Osteocyte (in vitro differentiated cells): ENCODE data around the gene MXI1. TPM values are rescaled to one million over a fixed set of nuclear protein-coding genes. Genes with fewer than 3 reads are reported as not detected.
A peak's percentile ranks its signal among the peaks of the same experiment; 100 is the strongest.

Experiments used
- DNase-seq: peaks from one replicate; pipeline ENCODE4 v3.0.0; 2021; ENCODE audit warnings: mixed read lengths; ENCODE audit not compliant: unreplicated experiment; ENCODE audit errors: extremely low spot score
- H3K27ac Mint-ChIP-seq: one replicate; pipeline ENCODE4 v1.8.0; 2021; ENCODE audit warnings: mild to moderate bottlenecking, mixed read lengths; ENCODE audit not compliant: unreplicated experiment
- H3K27me3 Mint-ChIP-seq: one replicate; pipeline ENCODE4 v1.8.0; 2021; ENCODE audit warnings: mixed read lengths; ENCODE audit not compliant: unreplicated experiment
- H3K36me3 Mint-ChIP-seq: one replicate; pipeline ENCODE4 v1.8.0; 2021; ENCODE audit warnings: mixed read lengths; ENCODE audit not compliant: unreplicated experiment
- H3K4me1 Mint-ChIP-seq: one replicate; pipeline ENCODE4 v1.8.0; 2021; ENCODE audit warnings: mixed read lengths; ENCODE audit not compliant: unreplicated experiment
- H3K4me3 Mint-ChIP-seq: one replicate; pipeline ENCODE4 v1.8.0; 2021; ENCODE audit warnings: mild to moderate bottlenecking, moderate library complexity, mixed read lengths; ENCODE audit not compliant: unreplicated experiment
- H3K9me3 Mint-ChIP-seq: one replicate; pipeline ENCODE4 v1.8.0; 2021; ENCODE audit warnings: mixed read lengths; ENCODE audit not compliant: unreplicated experiment
- CTCF ChIP-seq: fragments of 200-600 bp; sonication (generic); IDR thresholded peaks from 2 replicates; pipeline ENCODE4 v1.5.0; 2021; ENCODE audit warnings: antibody characterized with exemption, mild to moderate bottlenecking, moderate library complexity
- total RNA-seq: library from RNA; stranded (reverse); gene quantifications from 2 replicates; pipeline ENCODE4 v1.2.1, GENCODE V29; 2021

Gene MXI1
- total RNA-seq, 1 donor from 2014 or later, result 32.2 TPM

DNA sequence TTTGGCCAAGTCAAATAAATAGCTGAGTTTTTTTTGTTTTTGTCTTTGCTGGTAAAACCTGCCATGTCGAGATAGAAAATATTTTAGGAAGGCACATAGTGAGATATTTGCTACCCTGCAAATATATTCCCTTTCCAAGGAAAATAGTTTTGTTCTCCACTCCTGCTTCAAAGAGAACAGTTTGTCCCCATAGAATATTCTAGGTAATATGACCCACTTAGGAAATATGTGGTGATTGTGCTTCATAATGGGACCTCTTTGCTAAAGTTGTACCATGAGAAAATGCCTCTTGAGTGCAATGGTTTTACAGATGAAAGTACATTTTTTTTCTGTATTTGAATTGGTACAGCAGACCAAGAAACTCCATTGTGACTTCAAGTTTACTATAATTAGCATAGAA lies 55.8 kb downstream of the MXI1 start:
- Mint-ChIP-seq H3K27ac (peak overlapping the region; percentile 24), H3K9me3 (no peaks in the 10 kb centered on the region), H3K4me3 (no peak overlapping the region), H3K27me3 (no peaks in the 10 kb centered on the region), H3K36me3 (peaks cover 2% of the 10 kb centered on the region), H3K4me1 (peaks cover 16% of the 10 kb centered on the region)
- no peak for TF ChIP-seq CTCF
- no peak for DNase-seq

- Mint-ChIP-seq H3K27ac (no peak overlapping the region), H3K9me3 (no peaks in the 10 kb centered on the region), H3K4me3 (no peak overlapping the region), H3K27me3 (no peaks in the 10 kb centered on the region), H3K36me3 (peaks cover 2% of the 10 kb centered on the region), H3K4me1 (peaks cover 36% of the 10 kb centered on the region)
- no peak for DNase-seq
- no peak for TF ChIP-seq CTCF
Observed at GRCh38 chr10:110265573-110266193, 58.3 kb downstream of the MXI1 start.

GRCh38 chr10:110267276-110267675 lies 59.9 kb downstream of the MXI1 start:
- Mint-ChIP-seq H3K27ac (no peak overlapping the region), H3K4me1 (peaks cover 35% of the 10 kb centered on the region), H3K36me3 (peaks cover 2% of the 10 kb centered on the region), H3K4me3 (no peak overlapping the region), H3K27me3 (no peaks in the 10 kb centered on the region), H3K9me3 (no peaks in the 10 kb centered on the region)
- TF ChIP-seq CTCF, result no peak
- DNase-seq, result no peak

GRCh38 chr10:110268442-110268841 lies 61.0 kb downstream of the MXI1 start:
- H3K27ac Mint-ChIP-seq, result no peak overlapping the region
- TF ChIP-seq CTCF, result no peak

DNA sequence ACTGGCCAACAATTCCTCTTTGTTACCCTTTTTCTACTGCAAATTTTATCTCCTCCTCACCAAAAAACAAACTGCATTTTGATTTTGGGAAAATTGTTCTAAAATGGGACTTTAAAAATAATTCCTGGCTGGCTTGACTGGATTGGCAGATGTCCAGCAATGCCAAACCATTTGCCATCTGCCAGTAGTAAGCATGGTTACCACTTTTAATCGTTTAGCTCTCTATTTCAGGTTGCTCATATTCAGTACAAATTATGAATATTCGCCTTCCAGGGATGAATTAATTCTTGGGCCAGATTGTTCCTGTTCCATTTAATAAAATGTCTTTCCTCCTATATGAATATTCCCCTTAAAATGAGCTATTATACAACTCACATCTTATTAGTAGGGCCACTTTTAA lies 61.6 kb downstream of the MXI1 start:
- no peak for TF ChIP-seq CTCF
- Mint-ChIP-seq H3K4me3 (no peak overlapping the region), H3K27ac (no peak overlapping the region), H3K9me3 (no peaks in the 10 kb centered on the region), H3K27me3 (no peaks in the 10 kb centered on the region), H3K4me1 (peaks cover 25% of the 10 kb centered on the region), H3K36me3 (no peaks in the 10 kb centered on the region)
- no peak for DNase-seq

More at GRCh38 chr10:110268442-110268841, 61.0 kb downstream of the MXI1 start:
- peaks cover 2% of the 10 kb centered on the region for H3K36me3 Mint-ChIP-seq
- no peaks in the 10 kb centered on the region for H3K9me3 Mint-ChIP-seq
- DNase-seq, result no peak
- no peaks in the 10 kb centered on the region for H3K27me3 Mint-ChIP-seq
- peaks cover 26% of the 10 kb centered on the region for H3K4me1 Mint-ChIP-seq
- no peak overlapping the region for H3K4me3 Mint-ChIP-seq
